SK-N-SH (cell line): ENCODE measurements around the gene PLCB3.

ENCODE experiments used
- EP300 ChIP-seq, 2 experiments: IDR thresholded peaks; 2 replicates each; pipeline versions ENCODE4 v1.4.0 to v1.6.1; 2012; ENCODE audit warnings: borderline replicate concordance in 1 of 2, low read depth in 1 of 2, low read length in 1 of 2
- EZH2phosphoT487 ChIP-seq: fragments of 200-600 bp; sonication (generic); IDR thresholded peaks from 2 replicates; pipeline ENCODE4 v1.6.1; 2017; ENCODE audit warnings: low read depth, mixed run types, mild to moderate bottlenecking, antibody characterized with exemption, moderate library complexity, borderline replicate concordance
- FOXJ3 ChIP-seq: sonication (generic); formaldehyde crosslinking; IDR thresholded peaks from 2 replicates; pipeline ENCODE4 v1.5.1; 2020; ENCODE audit warnings: mild to moderate bottlenecking, missing genetic modification reagents
- NFIC ChIP-seq: IDR thresholded peaks from 2 replicates; pipeline ENCODE4 v1.4.0; 2012; ENCODE audit warnings: borderline replicate concordance
- POLR2AphosphoS5 ChIP-seq: IDR thresholded peaks from 2 replicates; pipeline ENCODE4 v1.6.1; 2012; ENCODE audit warnings: low read depth, low read length
- RAD21 ChIP-seq: IDR thresholded peaks from 2 replicates; pipeline ENCODE4 v1.6.1; 2012; ENCODE audit warnings: mild to moderate bottlenecking, low read length
- TAF1 ChIP-seq: IDR thresholded peaks from 2 replicates; pipeline ENCODE4 v1.6.1; 2012; ENCODE audit warnings: low read depth, mild to moderate bottlenecking, low read length, moderate library complexity, borderline replicate concordance
- USF2 ChIP-seq: fragments of 150-350 bp; IDR thresholded peaks from 2 replicates; pipeline ENCODE4 v1.6.1; 2017; ENCODE audit warnings: antibody characterized with exemption, low read length, low read depth, borderline replicate concordance
- YY1 ChIP-seq: IDR thresholded peaks from 2 replicates; pipeline ENCODE4 v1.4.0; 2012; ENCODE audit warnings: low read depth, mild to moderate bottlenecking
- ZBTB33 ChIP-seq: IDR thresholded peaks from 2 replicates; pipeline ENCODE4 v1.4.0; 2012; ENCODE audit warnings: low read depth, borderline replicate concordance
- TF ChIP-seq, protein P1 (sequence below): fragments of 200-600 bp; sonication (generic); IDR thresholded peaks from 2 replicates; pipeline ENCODE4 v1.6.1; 2017; ENCODE audit warnings: antibody characterized with exemption, mild to moderate bottlenecking, moderate library complexity
- TF ChIP-seq, protein P2 (sequence below): IDR thresholded peaks from 2 replicates; pipeline ENCODE4 v1.6.1; 2012; ENCODE audit warnings: mild to moderate bottlenecking, low read depth, low read length, moderate library complexity
- TF ChIP-seq, protein P3 (sequence below): IDR thresholded peaks from 2 replicates; pipeline ENCODE4; 2012
- TF ChIP-seq, protein P4 (sequence below): IDR thresholded peaks from 2 replicates; pipeline ENCODE4 v1.4.0; 2012; ENCODE audit warnings: low read depth

DNA sequence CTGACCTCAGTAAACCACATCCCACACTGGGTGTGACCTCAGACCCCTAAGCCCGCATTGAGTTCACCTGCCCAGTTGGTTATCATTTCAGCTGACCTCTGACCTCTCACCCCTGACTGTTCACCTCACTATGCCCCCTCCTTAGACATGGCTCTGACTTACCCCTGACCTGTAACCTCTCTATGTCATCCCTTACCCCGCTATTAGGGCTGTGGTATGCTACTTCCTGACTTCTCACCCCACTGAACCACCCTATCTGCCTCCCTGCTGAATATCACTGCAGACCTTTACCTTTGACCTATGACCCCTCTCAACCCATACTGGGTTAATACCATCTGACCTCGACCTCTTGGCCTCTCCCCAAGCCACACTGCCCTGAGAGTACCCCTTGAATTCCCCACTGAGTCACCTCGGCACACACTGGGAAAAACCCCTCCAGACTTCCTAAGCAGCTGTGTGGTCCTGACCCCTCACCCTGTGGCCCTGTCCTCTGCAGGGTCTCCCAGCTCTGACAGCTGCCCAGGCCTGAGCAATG, 8.3 kb downstream of the PLCB3 start:
- TF ChIP-seq POLR2AphosphoS5 (no peak), RAD21 (no peak), FOXJ3 (CRISPR knock-in tag) (no peak), EZH2phosphoT487 (no peak), EP300 (IDR thresholded peaks at IDR 0.05; ENCODE audit: borderline replicate concordance in 1 of 2, low read depth in 1 of 2, low read length in 1 of 2) (no peak), YY1 (no peak), USF2 (no peak), ZBTB33 (no peak), NFIC (no peak), TAF1 (no peak)
- TF ChIP-seq, protein P1, sequence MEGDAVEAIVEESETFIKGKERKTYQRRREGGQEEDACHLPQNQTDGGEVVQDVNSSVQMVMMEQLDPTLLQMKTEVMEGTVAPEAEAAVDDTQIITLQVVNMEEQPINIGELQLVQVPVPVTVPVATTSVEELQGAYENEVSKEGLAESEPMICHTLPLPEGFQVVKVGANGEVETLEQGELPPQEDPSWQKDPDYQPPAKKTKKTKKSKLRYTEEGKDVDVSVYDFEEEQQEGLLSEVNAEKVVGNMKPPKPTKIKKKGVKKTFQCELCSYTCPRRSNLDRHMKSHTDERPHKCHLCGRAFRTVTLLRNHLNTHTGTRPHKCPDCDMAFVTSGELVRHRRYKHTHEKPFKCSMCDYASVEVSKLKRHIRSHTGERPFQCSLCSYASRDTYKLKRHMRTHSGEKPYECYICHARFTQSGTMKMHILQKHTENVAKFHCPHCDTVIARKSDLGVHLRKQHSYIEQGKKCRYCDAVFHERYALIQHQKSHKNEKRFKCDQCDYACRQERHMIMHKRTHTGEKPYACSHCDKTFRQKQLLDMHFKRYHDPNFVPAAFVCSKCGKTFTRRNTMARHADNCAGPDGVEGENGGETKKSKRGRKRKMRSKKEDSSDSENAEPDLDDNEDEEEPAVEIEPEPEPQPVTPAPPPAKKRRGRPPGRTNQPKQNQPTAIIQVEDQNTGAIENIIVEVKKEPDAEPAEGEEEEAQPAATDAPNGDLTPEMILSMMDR: no peak
- TF ChIP-seq, protein P2, sequence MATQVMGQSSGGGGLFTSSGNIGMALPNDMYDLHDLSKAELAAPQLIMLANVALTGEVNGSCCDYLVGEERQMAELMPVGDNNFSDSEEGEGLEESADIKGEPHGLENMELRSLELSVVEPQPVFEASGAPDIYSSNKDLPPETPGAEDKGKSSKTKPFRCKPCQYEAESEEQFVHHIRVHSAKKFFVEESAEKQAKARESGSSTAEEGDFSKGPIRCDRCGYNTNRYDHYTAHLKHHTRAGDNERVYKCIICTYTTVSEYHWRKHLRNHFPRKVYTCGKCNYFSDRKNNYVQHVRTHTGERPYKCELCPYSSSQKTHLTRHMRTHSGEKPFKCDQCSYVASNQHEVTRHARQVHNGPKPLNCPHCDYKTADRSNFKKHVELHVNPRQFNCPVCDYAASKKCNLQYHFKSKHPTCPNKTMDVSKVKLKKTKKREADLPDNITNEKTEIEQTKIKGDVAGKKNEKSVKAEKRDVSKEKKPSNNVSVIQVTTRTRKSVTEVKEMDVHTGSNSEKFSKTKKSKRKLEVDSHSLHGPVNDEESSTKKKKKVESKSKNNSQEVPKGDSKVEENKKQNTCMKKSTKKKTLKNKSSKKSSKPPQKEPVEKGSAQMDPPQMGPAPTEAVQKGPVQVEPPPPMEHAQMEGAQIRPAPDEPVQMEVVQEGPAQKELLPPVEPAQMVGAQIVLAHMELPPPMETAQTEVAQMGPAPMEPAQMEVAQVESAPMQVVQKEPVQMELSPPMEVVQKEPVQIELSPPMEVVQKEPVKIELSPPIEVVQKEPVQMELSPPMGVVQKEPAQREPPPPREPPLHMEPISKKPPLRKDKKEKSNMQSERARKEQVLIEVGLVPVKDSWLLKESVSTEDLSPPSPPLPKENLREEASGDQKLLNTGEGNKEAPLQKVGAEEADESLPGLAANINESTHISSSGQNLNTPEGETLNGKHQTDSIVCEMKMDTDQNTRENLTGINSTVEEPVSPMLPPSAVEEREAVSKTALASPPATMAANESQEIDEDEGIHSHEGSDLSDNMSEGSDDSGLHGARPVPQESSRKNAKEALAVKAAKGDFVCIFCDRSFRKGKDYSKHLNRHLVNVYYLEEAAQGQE: no peak
- TF ChIP-seq, protein P3, sequence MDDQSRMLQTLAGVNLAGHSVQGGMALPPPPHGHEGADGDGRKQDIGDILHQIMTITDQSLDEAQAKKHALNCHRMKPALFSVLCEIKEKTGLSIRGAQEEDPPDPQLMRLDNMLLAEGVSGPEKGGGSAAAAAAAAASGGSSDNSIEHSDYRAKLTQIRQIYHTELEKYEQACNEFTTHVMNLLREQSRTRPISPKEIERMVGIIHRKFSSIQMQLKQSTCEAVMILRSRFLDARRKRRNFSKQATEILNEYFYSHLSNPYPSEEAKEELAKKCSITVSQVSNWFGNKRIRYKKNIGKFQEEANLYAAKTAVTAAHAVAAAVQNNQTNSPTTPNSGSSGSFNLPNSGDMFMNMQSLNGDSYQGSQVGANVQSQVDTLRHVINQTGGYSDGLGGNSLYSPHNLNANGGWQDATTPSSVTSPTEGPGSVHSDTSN: no peak
- TF ChIP-seq, protein P4, sequence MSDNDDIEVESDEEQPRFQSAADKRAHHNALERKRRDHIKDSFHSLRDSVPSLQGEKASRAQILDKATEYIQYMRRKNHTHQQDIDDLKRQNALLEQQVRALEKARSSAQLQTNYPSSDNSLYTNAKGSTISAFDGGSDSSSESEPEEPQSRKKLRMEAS: no peak
